Measurements from ENCODE around the gene PLSCR4. TPM values are rescaled to one million over a fixed set of nuclear protein-coding genes. Genes with fewer than 3 reads are reported as not detected.

The PLSCR4 gene
- total and polyA plus RNA-seq, 2 of the 8 experiments (the other 6 are each of a cell fraction or from before 2014, with no cell fraction given): 1.8 to 2.9 TPM

DNA sequence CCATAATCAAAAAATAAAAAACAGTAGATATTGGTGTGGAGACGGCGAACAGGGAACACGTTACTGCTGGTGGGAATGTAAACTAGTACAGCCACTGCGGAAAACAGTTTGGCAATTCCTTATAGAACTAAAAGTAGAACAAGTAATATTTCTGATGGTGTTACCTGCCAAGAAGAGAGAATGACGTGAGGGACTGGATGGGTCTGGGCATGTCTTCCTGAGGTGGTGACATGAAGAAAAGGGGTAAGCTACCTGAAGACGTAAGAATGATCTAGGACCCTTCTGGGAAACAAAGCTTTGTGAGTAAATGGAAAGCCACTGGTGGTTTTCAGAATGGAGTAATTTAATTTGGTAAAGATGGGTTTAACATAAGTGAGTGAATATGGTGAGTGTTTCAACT lies 70.5 kb downstream of the PLSCR4 start:
- DNase-seq (ENCODE audit: low read depth in 1 of 2, low spot score in 2 of 2): no peak
- Histone ChIP-seq H2BK15ac (ENCODE audit: low read length) (no peak overlapping the region), H4K5ac (ENCODE audit: insufficient read length, low read depth, low read length) (no peak overlapping the region), H3K14ac (ENCODE audit: insufficient read length) (no peak overlapping the region), H2AFZ (ENCODE audit: low read length) (peak overlapping the region; percentile 39; the same call in 1 of the 2 replicates), H3K79me1 (ENCODE audit: low read depth, low read length) (no peaks in the 10 kb centered on the region), H3K56ac (replicated peaks; ENCODE audit: insufficient read length, low read depth, low read length) (no peak overlapping the region), H3K79me2 (ENCODE audit: control insufficient read depth in 1 of 2, insufficient read depth in 2 of 2, low read length in 2 of 2) (no peaks in the 10 kb centered on the region), H2BK5ac (ENCODE audit: low read depth, low read length) (no peak overlapping the region), H3K4ac (replicated peaks; ENCODE audit: insufficient read length, low read depth, low read length) (no peak overlapping the region), H2BK120ac (replicated peaks; ENCODE audit: low read depth, low read length) (no peak overlapping the region), H2BK20ac (ENCODE audit: low read length) (no peak overlapping the region), H4K8ac (ENCODE audit: extremely low read depth, insufficient read depth, low read length) (no peak overlapping the region), H3K23ac (ENCODE audit: insufficient read length) (no peak overlapping the region), H3K27ac (ENCODE audit: low read depth, low read length) (no peak overlapping the region), H3K4me2 (ENCODE audit: insufficient read depth in 1 of 2, low read depth in 2 of 2, low read length in 2 of 2) (no peak overlapping the region), H4K91ac (replicated peaks; ENCODE audit: insufficient read length, low read length) (no peak overlapping the region), H3K9ac (replicated peaks in 1 of 4; ENCODE audit: extremely low read depth in 1 of 4, low read depth in 3 of 4, low read length in 3 of 4) (no peak overlapping the region), H3K4me3 (ENCODE audit: extremely low read depth in 1 of 4, insufficient read depth in 2 of 4, low read depth in 3 of 4, low read length in 4 of 4) (no peak overlapping the region), H3K9me3 (ENCODE audit: insufficient read depth in 2 of 2, low read depth in 1 of 2, low read length in 1 of 2) (no peaks in the 10 kb centered on the region), H2BK12ac (ENCODE audit: low read depth, low read length) (no peak overlapping the region), H3K27me3 (replicated peaks in 1 of 4; ENCODE audit: control insufficient read depth in 3 of 4, extremely low read depth in 1 of 4, insufficient read depth in 3 of 4, low read length in 3 of 4) (no peaks in the 10 kb centered on the region), H3K4me1 (replicated peaks in 1 of 4; ENCODE audit: control insufficient read depth in 3 of 4, insufficient read depth in 4 of 4, low read length in 3 of 4) (no peaks in the 10 kb centered on the region), H3K18ac (ENCODE audit: extremely low read depth, low read length) (no peak overlapping the region), H4K20me1 (replicated peaks in 1 of 2; ENCODE audit: control insufficient read depth in 1 of 2, insufficient read depth in 2 of 2, low read length in 2 of 2) (no peaks in the 10 kb centered on the region), H3K23me2 (ENCODE audit: low read depth, low read length) (no peaks in the 10 kb centered on the region), H3K36me3 (ENCODE audit: control insufficient read depth in 2 of 4, insufficient read depth in 4 of 4, low read length in 3 of 4) (no peaks in the 10 kb centered on the region), H2AK5ac (ENCODE audit: low read depth, low read length) (no peak overlapping the region)
- no peak for FAIRE-seq
- TF ChIP-seq, protein P1, sequence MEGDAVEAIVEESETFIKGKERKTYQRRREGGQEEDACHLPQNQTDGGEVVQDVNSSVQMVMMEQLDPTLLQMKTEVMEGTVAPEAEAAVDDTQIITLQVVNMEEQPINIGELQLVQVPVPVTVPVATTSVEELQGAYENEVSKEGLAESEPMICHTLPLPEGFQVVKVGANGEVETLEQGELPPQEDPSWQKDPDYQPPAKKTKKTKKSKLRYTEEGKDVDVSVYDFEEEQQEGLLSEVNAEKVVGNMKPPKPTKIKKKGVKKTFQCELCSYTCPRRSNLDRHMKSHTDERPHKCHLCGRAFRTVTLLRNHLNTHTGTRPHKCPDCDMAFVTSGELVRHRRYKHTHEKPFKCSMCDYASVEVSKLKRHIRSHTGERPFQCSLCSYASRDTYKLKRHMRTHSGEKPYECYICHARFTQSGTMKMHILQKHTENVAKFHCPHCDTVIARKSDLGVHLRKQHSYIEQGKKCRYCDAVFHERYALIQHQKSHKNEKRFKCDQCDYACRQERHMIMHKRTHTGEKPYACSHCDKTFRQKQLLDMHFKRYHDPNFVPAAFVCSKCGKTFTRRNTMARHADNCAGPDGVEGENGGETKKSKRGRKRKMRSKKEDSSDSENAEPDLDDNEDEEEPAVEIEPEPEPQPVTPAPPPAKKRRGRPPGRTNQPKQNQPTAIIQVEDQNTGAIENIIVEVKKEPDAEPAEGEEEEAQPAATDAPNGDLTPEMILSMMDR (IDR thresholded peaks at IDR 0.05; ENCODE audit: control extremely low read depth in 1 of 3, insufficient read depth in 1 of 3, low read depth in 1 of 3, low read length in 3 of 3): no peak
- TF ChIP-seq SP1 (IDR thresholded peaks at IDR 0.05; ENCODE audit: low read depth, low read length) (no peak), RAD21 (IDR thresholded peaks at IDR 0.05 in 1 of 2, conservative IDR thresholded peaks at IDR 0.05 in 1 of 2; ENCODE audit: low read depth in 2 of 2, low read length in 2 of 2) (no peak), MAFK (IDR thresholded peaks at IDR 0.05; ENCODE audit: low read depth, low read length) (no peak), FOSL1 (IDR thresholded peaks at IDR 0.05; ENCODE audit: insufficient read depth, low read depth, low read length) (no peak), RBBP5 (IDR thresholded peaks at IDR 0.05; ENCODE audit: borderline replicate concordance, low read depth, low read length) (no peak), BACH1 (IDR thresholded peaks at IDR 0.05; ENCODE audit: low read length) (no peak), BRCA1 (IDR thresholded peaks at IDR 0.05; ENCODE audit: low read depth, low read length) (no peak), SRF (IDR thresholded peaks at IDR 0.05; ENCODE audit: low read depth, low read length) (no peak)
- TF ChIP-seq, protein P2, sequence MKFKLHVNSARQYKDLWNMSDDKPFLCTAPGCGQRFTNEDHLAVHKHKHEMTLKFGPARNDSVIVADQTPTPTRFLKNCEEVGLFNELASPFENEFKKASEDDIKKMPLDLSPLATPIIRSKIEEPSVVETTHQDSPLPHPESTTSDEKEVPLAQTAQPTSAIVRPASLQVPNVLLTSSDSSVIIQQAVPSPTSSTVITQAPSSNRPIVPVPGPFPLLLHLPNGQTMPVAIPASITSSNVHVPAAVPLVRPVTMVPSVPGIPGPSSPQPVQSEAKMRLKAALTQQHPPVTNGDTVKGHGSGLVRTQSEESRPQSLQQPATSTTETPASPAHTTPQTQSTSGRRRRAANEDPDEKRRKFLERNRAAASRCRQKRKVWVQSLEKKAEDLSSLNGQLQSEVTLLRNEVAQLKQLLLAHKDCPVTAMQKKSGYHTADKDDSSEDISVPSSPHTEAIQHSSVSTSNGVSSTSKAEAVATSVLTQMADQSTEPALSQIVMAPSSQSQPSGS (IDR thresholded peaks at IDR 0.05; ENCODE audit: low read length): no peak
- ChIA-PET CTCF (ENCODE audit: partially characterized antibody) (interaction anchor here (1.2 to 5.7 kb wide), 3 partner anchors 9 to 115 kb away, joined by 6 to 46 read pairs (median 15); no protein-coding TSS in a partner anchor), POLR2A (ENCODE audit: partially characterized antibody) (no interaction called here)
- WGBS, 2 experiments (ENCODE audit: extremely low coverage in 1 of 2, insufficient coverage in 1 of 2, insufficient read length in 1 of 2, insufficient replicate concordance in 2 of 2, low coverage in 1 of 2, low lambda C conversion rate in 2 of 2, missing lambda C conversion rate in 1 of 2): 94% methylated on average over 6 of the region's 6 CpGs; no CpG with 5 or more reads in 1 of the 2 experiments
